Endometrial microvascular endothelial cells (primary cell): ENCODE results near the gene WLS. TPM values are rescaled to one million over a fixed set of nuclear protein-coding genes. Genes with fewer than 3 reads are reported as not detected.

Experiments used
- in situ Hi-C: cut with HindIII; loops from 2 replicates; pipeline ENCODE4 v1.10.0; 2017; ENCODE audit warnings: low sequenced_read_pairs, low pct_unique_long_range_greater_than_20kb; ENCODE audit errors: inconsistent ontology term
- total RNA-seq: library from RNA; depleted of rRNA; stranded (reverse); fragments of >200 nt; gene quantifications from one replicate; pipeline ENCODE4 v1.2.3, GENCODE V29; 2015; ENCODE audit errors: inconsistent ontology term

Gene WLS
- total RNA-seq, 1 donor from 2014 or later, result 116 TPM

- in situ Hi-C loops, result no loop called here
Observed at GRCh38 chr1:68148631-68149030, 83.7 kb downstream of the WLS start.

GRCh38 chr1:68147534-68148171 is 84.7 kb downstream of the WLS start:
- in situ Hi-C loops, result no loop called here

GRCh38 chr1:68145418-68146126 is 86.8 kb downstream of the WLS start:
- in situ Hi-C loops, result no loop called here

- in situ Hi-C loops, result no loop called here
Observed at GRCh38 chr1:68144856-68145255, 87.5 kb downstream of the WLS start.

- in situ Hi-C loops, result no loop called here
Observed at GRCh38 chr1:68143633-68144032, 88.7 kb downstream of the WLS start.

GRCh38 chr1:68142461-68142860 is 89.9 kb downstream of the WLS start:
- in situ Hi-C loops, result no loop called here

GRCh38 chr1:68142036-68142435 is 90.3 kb downstream of the WLS start:
- in situ Hi-C loops, result no loop called here

- in situ Hi-C loops, result no loop called here
Observed at GRCh38 chr1:68141071-68142021, 91.0 kb downstream of the WLS start.

GRCh38 chr1:68140536-68140935 is 91.8 kb downstream of the WLS start:
- in situ Hi-C loops, result no loop called here

- in situ Hi-C loops, result no loop called here
Observed at GRCh38 chr1:68136187-68136586, 96.1 kb downstream of the WLS start.

GRCh38 chr1:68132426-68133130 is 99.7 kb downstream of the WLS start:
- in situ Hi-C loops, result no loop called here

GRCh38 chr1:68131261-68131660 is 101.1 kb downstream of the WLS start:
- in situ Hi-C loops, result no loop called here

GRCh38 chr1:68129536-68130250 is 102.6 kb downstream of the WLS start:
- in situ Hi-C loops, result no loop called here

- in situ Hi-C loops, result no loop called here
Observed at GRCh38 chr1:68128820-68129219, 103.5 kb downstream of the WLS start.

- in situ Hi-C loops, result no loop called here
Observed at GRCh38 chr1:68128157-68128556, 104.2 kb downstream of the WLS start.

GRCh38 chr1:68121536-68121935 is 110.8 kb downstream of the WLS start:
- in situ Hi-C loops, result no loop called here

- in situ Hi-C loops, result no loop called here
Observed at GRCh38 chr1:68120136-68120791, 112.1 kb downstream of the WLS start.

GRCh38 chr1:68119445-68119844 is 112.9 kb downstream of the WLS start:
- in situ Hi-C loops, result no loop called here
